Sigmoid colon (tissue), 7 donors: ENCODE measurements around the gene TAF10. TPM values are rescaled to one million over a fixed set of nuclear protein-coding genes. Genes with fewer than 3 reads are reported as not detected.

Experiments used
- DNase-seq: peaks from one replicate; pipeline ENCODE4 v3.0.0-alpha.2; 2019
- H3K27ac ChIP-seq, 4 donors: fragments of 200-600 bp; sonication (generic); one replicate each; pipeline ENCODE4 v1.5.1; 2016 to 2019; ENCODE audit warnings: mild to moderate bottlenecking in 1 of 4
- H3K27me3 ChIP-seq, 3 donors: fragments of 200-600 bp; sonication (generic); one replicate each; pipeline ENCODE4 v1.5.1; 2019; ENCODE audit warnings: mild to moderate bottlenecking in 1 of 3
- H3K36me3 ChIP-seq, 4 donors: fragments of 200-600 bp; sonication (generic); one replicate each; pipeline ENCODE4 v1.5.1; 2016 to 2019
- H3K4me1 ChIP-seq, 4 donors: fragments of 200-600 bp; sonication (generic); one replicate each; pipeline ENCODE4 v1.5.1; 2017 to 2019
- H3K4me3 ChIP-seq, 4 donors: fragments of 200-600 bp; sonication (generic); one replicate each; pipeline ENCODE4 v1.5.1; 2017 to 2019; ENCODE audit warnings: mild to moderate bottlenecking in 2 of 4, moderate library complexity in 1 of 4
- H3K9me3 ChIP-seq, 4 donors: fragments of 200-600 bp in 3 of 4; sonication (generic) in 3 of 4; one replicate each; pipeline versions ENCODE4 v1.5.1 to v1.6.1; 2013 to 2019
- EP300 ChIP-seq, 4 donors: sonication (generic); formaldehyde crosslinking; IDR thresholded peaks; one replicate each; pipeline ENCODE4 v1.6.1; 2017; ENCODE audit warnings: antibody characterized with exemption in 4 of 4
- POLR2A ChIP-seq, 2 donors: fragments of 450-650 bp; IDR thresholded peaks; one replicate each; pipeline ENCODE4 v1.6.1; 2016; ENCODE audit warnings: antibody characterized with exemption in 2 of 2, mild to moderate bottlenecking in 2 of 2, moderate library complexity in 2 of 2
- POLR2AphosphoS5 ChIP-seq, 4 donors: sonication (generic); formaldehyde crosslinking; IDR thresholded peaks; one replicate each; pipeline ENCODE4 v1.6.1; 2017; ENCODE audit warnings: antibody characterized with exemption in 4 of 4
- WGBS, 2 donors: extraction: QIAGEN DNeasy Blood & Tissue Kit; methylation state at CpG; one replicate each; pipeline ENCODE4 v1.1.7; 2013; 5-methylcytosine and 5-hydroxymethylcytosine counted together
- intact Hi-C: fragments of 100-400 bp; cut with DNase I; formaldehyde crosslinking; loops from one replicate; pipeline ENCODE4 v1.15.1; 2023
- polyA plus RNA-seq, 3 donors: library from polyadenylated mRNA; stranded (reverse); fragments of 200-250 nt; gene quantifications; one replicate each; pipeline ENCODE4 v1.2.3, GENCODE V29; 2013
- total RNA-seq, 4 donors: library from RNA; depleted of rRNA; stranded (reverse); fragments of >200 nt; gene quantifications; one replicate each; pipeline ENCODE4 v1.1.0, GENCODE V29; 2016
- TF ChIP-seq, protein P1 (sequence below), 4 experiments: fragments of 450-650 bp in 3 of 4; fragments of 200-600 bp in 1 of 4; IDR thresholded peaks; one replicate each; pipeline ENCODE4 v1.5.1; 2016 to 2019; ENCODE audit warnings: antibody characterized with exemption in 4 of 4, mild to moderate bottlenecking in 3 of 4, moderate library complexity in 2 of 4
- donor health status: healthy with polysubstance abuse.
- donor health status: Bipolar disorder and iron deficiency.
- donor health status: healthy.

TAF10 gene
- total and polyA plus RNA-seq, 7 donors, result 33.2 to 148 (median 60.0) TPM

- intact Hi-C loops, result loop anchor here (2.0 kb wide), 1 partner anchor 35 kb away; the partner anchor contains the start of gene TPP1
- WGBS, 2 donors, result 91% methylated on average over 2 of the region's 2 CpGs
- Histone ChIP-seq H3K4me3 (no peak overlapping the region), H3K36me3 (no peaks in the 10 kb centered on the region), H3K4me1 (peaks cover 0 to 48% (median 31%) of the 10 kb centered on the region in 4 donors), H3K27me3 (no peaks in the 10 kb centered on the region), H3K27ac (peak overlapping the region in 3 of 4 donors; percentile 81 to 91 (median 88)), H3K9me3 (no peaks in the 10 kb centered on the region)
- no peak for TF ChIP-seq EP300 (IDR thresholded peaks at IDR 0.05)
- no peak for TF ChIP-seq POLR2A (IDR thresholded peaks at IDR 0.05)
- TF ChIP-seq POLR2AphosphoS5 (IDR thresholded peaks at IDR 0.05), result no peak
- TF ChIP-seq, protein P1, sequence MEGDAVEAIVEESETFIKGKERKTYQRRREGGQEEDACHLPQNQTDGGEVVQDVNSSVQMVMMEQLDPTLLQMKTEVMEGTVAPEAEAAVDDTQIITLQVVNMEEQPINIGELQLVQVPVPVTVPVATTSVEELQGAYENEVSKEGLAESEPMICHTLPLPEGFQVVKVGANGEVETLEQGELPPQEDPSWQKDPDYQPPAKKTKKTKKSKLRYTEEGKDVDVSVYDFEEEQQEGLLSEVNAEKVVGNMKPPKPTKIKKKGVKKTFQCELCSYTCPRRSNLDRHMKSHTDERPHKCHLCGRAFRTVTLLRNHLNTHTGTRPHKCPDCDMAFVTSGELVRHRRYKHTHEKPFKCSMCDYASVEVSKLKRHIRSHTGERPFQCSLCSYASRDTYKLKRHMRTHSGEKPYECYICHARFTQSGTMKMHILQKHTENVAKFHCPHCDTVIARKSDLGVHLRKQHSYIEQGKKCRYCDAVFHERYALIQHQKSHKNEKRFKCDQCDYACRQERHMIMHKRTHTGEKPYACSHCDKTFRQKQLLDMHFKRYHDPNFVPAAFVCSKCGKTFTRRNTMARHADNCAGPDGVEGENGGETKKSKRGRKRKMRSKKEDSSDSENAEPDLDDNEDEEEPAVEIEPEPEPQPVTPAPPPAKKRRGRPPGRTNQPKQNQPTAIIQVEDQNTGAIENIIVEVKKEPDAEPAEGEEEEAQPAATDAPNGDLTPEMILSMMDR (IDR thresholded peaks at IDR 0.05), result no peak
- no peak for DNase-seq
These were observed 41.6 kb upstream of the TAF10 start for GRCh38 chr11:6653656-6654055.

GRCh38 chr11:6653097-6653496 lies 41.1 kb upstream of the TAF10 start:
- WGBS, 2 donors, result 87 to 90% methylated on average over 1 of the region's 1 CpG
- intact Hi-C loops, result no loop called here
- H3K27ac ChIP-seq, result peak overlapping the region in 2 of 4 donors; percentile 81 to 91
- no peaks in the 10 kb centered on the region for H3K27me3 ChIP-seq
- H3K36me3 ChIP-seq, result no peaks in the 10 kb centered on the region
- no peak for DNase-seq
- H3K4me3 ChIP-seq, result no peak overlapping the region
- H3K9me3 ChIP-seq, result no peaks in the 10 kb centered on the region
- peaks cover 0 to 53% (median 37%) of the 10 kb centered on the region in 4 donors for H3K4me1 ChIP-seq
- TF ChIP-seq POLR2A (IDR thresholded peaks at IDR 0.05), result no peak
- TF ChIP-seq POLR2AphosphoS5 (IDR thresholded peaks at IDR 0.05), result no peak
- TF ChIP-seq, protein P1 (IDR thresholded peaks at IDR 0.05), result no peak
- TF ChIP-seq EP300 (IDR thresholded peaks at IDR 0.05), result no peak

DNA sequence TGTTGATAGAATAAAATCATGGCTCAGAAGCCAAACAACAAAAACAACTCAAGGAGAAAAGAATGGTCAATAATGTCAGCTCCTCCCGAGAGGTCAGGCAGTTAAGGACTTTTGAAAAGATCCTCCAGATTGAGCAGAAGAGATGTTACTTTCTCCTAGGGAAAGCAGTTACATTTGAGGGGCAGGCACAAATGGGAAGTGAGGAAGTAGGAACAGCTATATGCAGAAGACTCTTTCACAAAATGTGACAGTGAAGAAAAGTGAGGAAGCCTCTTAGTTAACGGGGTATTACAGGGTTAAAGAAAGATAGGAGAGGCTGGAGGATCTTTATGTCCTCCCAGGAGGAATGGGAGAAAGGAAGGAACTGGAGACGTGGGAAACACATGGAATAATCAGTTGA lies 40.2 kb upstream of the TAF10 start:
- TF ChIP-seq, protein P1 (IDR thresholded peaks at IDR 0.05), result no peak
- H3K4me1 ChIP-seq, result peaks cover 0 to 63% (median 46%) of the 10 kb centered on the region in 4 donors

GRCh38 chr11:6650980-6651379 lies 39.0 kb upstream of the TAF10 start:
- intact Hi-C loops, result no loop called here
- H3K27me3 ChIP-seq, result no peaks in the 10 kb centered on the region
- H3K27ac ChIP-seq, result peak overlapping the region in 1 of 4 donors; percentile 73

More for the DNA sequence above, 40.2 kb upstream of the TAF10 start:
- intact Hi-C loops, result no loop called here
- H3K9me3 ChIP-seq, result no peaks in the 10 kb centered on the region
- no peaks in the 10 kb centered on the region for H3K27me3 ChIP-seq
- no peak overlapping the region for H3K4me3 ChIP-seq
- 61 to 68% methylated on average over 3 of the region's 3 CpGs for WGBS, 2 donors
- H3K27ac ChIP-seq, result peak overlapping the region in 2 of 4 donors; percentile 81 to 91
- H3K36me3 ChIP-seq, result no peaks in the 10 kb centered on the region
- no peak for DNase-seq

More at GRCh38 chr11:6650980-6651379, 39.0 kb upstream of the TAF10 start:
- TF ChIP-seq POLR2A (IDR thresholded peaks at IDR 0.05), result no peak
- TF ChIP-seq POLR2AphosphoS5 (IDR thresholded peaks at IDR 0.05), result no peak
- TF ChIP-seq EP300 (IDR thresholded peaks at IDR 0.05), result no peak
- TF ChIP-seq, protein P1 (IDR thresholded peaks at IDR 0.05), result no peak
- H3K9me3 ChIP-seq, result no peaks in the 10 kb centered on the region
- DNase-seq, result no peak
- H3K4me1 ChIP-seq, result peaks cover 0 to 67% (median 50%) of the 10 kb centered on the region in 4 donors
- no peak overlapping the region for H3K4me3 ChIP-seq
- H3K36me3 ChIP-seq, result no peaks in the 10 kb centered on the region
- WGBS, 2 donors, result 60 to 79% methylated on average over 6 of the region's 6 CpGs
